ENCODE results near the gene CHN2. TPM values are rescaled to one million over a fixed set of nuclear protein-coding genes. Genes with fewer than 3 reads are reported as not detected.

Gene CHN2
- total RNA-seq, 1 experiment from 2014 or later: 7.7 TPM

- Histone ChIP-seq H3K4me1 (ENCODE audit: insufficient read depth, low read length) (peaks cover 13% of the 10 kb centered on the region), H3K27me3 (ENCODE audit: low read length) (no peaks in the 10 kb centered on the region), H3K4me3 (ENCODE audit: low read length) (no peak overlapping the region), H3K4me2 (ENCODE audit: low read length) (no peak overlapping the region), H3K9me3 (ENCODE audit: low read length) (no peaks in the 10 kb centered on the region), H3F3A (ENCODE audit: low read length, unreplicated experiment) (no peaks in the 10 kb centered on the region), H3K9ac (ENCODE audit: low read length) (no peak overlapping the region), H3K27ac (ENCODE audit: low read length) (no peak overlapping the region), H4K20me1 (ENCODE audit: low read length) (no peaks in the 10 kb centered on the region), H3K36me3 (ENCODE audit: low read depth, low read length) (no peaks in the 10 kb centered on the region), H3K79me2 (ENCODE audit: low read length) (no peaks in the 10 kb centered on the region), H2AFZ (ENCODE audit: low read length) (no peak overlapping the region), H3K9me2 (replicated peaks; ENCODE audit: low read length) (no peaks in the 10 kb centered on the region)
- ChIA-PET POLR2A (ENCODE audit: unreplicated experiment) (interaction anchor here (0.6 kb wide), 1 partner anchor 820 kb away, joined by 33 read pairs; no protein-coding TSS in a partner anchor), CTCF (no interaction called here)
- TF ChIP-seq EZH2phosphoT487 (IDR thresholded peaks at IDR 0.05; ENCODE audit: borderline replicate concordance, low read length) (no peak), EZH2 (IDR thresholded peaks at IDR 0.05; ENCODE audit: low read length, unreplicated experiment) (no peak)
- no peak for DNase-seq
- ATAC-seq: no peak
- intact Hi-C loops (cut with micrococcal nuclease): no loop called here
- no TSS peak for BruUV-seq (replicated peaks)
Observed at GRCh38 chr7:29486191-29486700, 291.7 kb downstream of the CHN2 start.

GRCh38 chr7:29487424-29487823 lies 292.8 kb downstream of the CHN2 start:
- CTCF ChIA-PET: no interaction called here
- Histone ChIP-seq H3F3A (ENCODE audit: low read length, unreplicated experiment) (no peaks in the 10 kb centered on the region), H2AFZ (ENCODE audit: low read length) (no peak overlapping the region), H3K27ac (ENCODE audit: low read length) (no peak overlapping the region), H3K4me1 (ENCODE audit: insufficient read depth, low read length) (peaks cover 13% of the 10 kb centered on the region), H3K9me3 (ENCODE audit: low read length) (no peaks in the 10 kb centered on the region), H4K20me1 (ENCODE audit: low read length) (no peaks in the 10 kb centered on the region), H3K36me3 (ENCODE audit: low read depth, low read length) (no peaks in the 10 kb centered on the region), H3K9ac (ENCODE audit: low read length) (no peak overlapping the region), H3K4me3 (ENCODE audit: low read length) (no peak overlapping the region), H3K27me3 (ENCODE audit: low read length) (no peaks in the 10 kb centered on the region), H3K79me2 (ENCODE audit: low read length) (no peaks in the 10 kb centered on the region), H3K4me2 (ENCODE audit: low read length) (no peak overlapping the region), H3K9me2 (replicated peaks; ENCODE audit: low read length) (no peaks in the 10 kb centered on the region)
- TF ChIP-seq EZH2phosphoT487 (IDR thresholded peaks at IDR 0.05; ENCODE audit: borderline replicate concordance, low read length): no peak
- no peak for TF ChIP-seq EZH2 (IDR thresholded peaks at IDR 0.05; ENCODE audit: low read length, unreplicated experiment)
- no peak for TF ChIP-seq CTCF (conservative IDR thresholded peaks at IDR 0.05; ENCODE audit: low read depth, low read length)
- DNase-seq (no peak), ATAC-seq (no peak)
- BruUV-seq (replicated peaks): no TSS peak
- POLR2A ChIA-PET (ENCODE audit: unreplicated experiment): no interaction called here
- intact Hi-C loops (cut with micrococcal nuclease): no loop called here

GRCh38 chr7:29488203-29488970 lies 293.8 kb downstream of the CHN2 start:
- no TSS peak for BruUV-seq (replicated peaks)
- no peak overlapping the region for H3K27ac ChIP-seq (ENCODE audit: low read length)
- peaks cover 13% of the 10 kb centered on the region for H3K4me1 ChIP-seq (ENCODE audit: insufficient read depth, low read length)
- no peak for TF ChIP-seq EZH2 (IDR thresholded peaks at IDR 0.05; ENCODE audit: low read length, unreplicated experiment)
- TF ChIP-seq CTCF (conservative IDR thresholded peaks at IDR 0.05; ENCODE audit: low read depth, low read length): no peak
- TF ChIP-seq EZH2phosphoT487 (IDR thresholded peaks at IDR 0.05; ENCODE audit: borderline replicate concordance, low read length): no peak
- intact Hi-C loops (cut with micrococcal nuclease): no loop called here
- no peaks in the 10 kb centered on the region for H3K36me3 ChIP-seq (ENCODE audit: low read depth, low read length)
- DNase-seq (no peak), ATAC-seq (no peak)
- no peaks in the 10 kb centered on the region for H3K9me3 ChIP-seq (ENCODE audit: low read length)
- ChIA-PET CTCF (no interaction called here), POLR2A (ENCODE audit: unreplicated experiment) (no interaction called here)
- no peaks in the 10 kb centered on the region for H3F3A ChIP-seq (ENCODE audit: low read length, unreplicated experiment)
- no peaks in the 10 kb centered on the region for H3K79me2 ChIP-seq (ENCODE audit: low read length)
- no peak overlapping the region for H3K9ac ChIP-seq (ENCODE audit: low read length)
- no peak overlapping the region for H2AFZ ChIP-seq (ENCODE audit: low read length)
- H4K20me1 ChIP-seq (ENCODE audit: low read length): no peaks in the 10 kb centered on the region
- no peak overlapping the region for H3K4me2 ChIP-seq (ENCODE audit: low read length)
- no peaks in the 10 kb centered on the region for H3K9me2 ChIP-seq (replicated peaks; ENCODE audit: low read length)
- H3K4me3 ChIP-seq (ENCODE audit: low read length): no peak overlapping the region
- no peaks in the 10 kb centered on the region for H3K27me3 ChIP-seq (ENCODE audit: low read length)
